Measurements from ENCODE around the gene NR1D2.
"Not testable (repeated sequence)": the region's sequence is repeated elsewhere in the genome, so short reads cannot be mapped to it uniquely, and the experiment has no call there.

Gene NR1D2
- total RNA-seq, result 65.1 to 144 (median 114) reads per million in 4 experiments

GRCh38 chr3:23944861-23945662 is at the start of gene NR1D2:
TSS of gene NR1D2 (plus strand) at chr3:23945286. CDS start at chr3:23945579, 293 bp downstream.
- peak; percentile 60 for DNase-seq

GRCh38 chr3:23900744-23901143 is 44.3 kb upstream of the NR1D2 start:
- DNase-seq, result no peak

- no peak for DNase-seq
Measured at GRCh38 chr3:23904545-23904944, 40.5 kb upstream of the NR1D2 start.

GRCh38 chr3:23909341-23909740 is 35.7 kb upstream of the NR1D2 start:
- no peak for DNase-seq

- DNase-seq, result no peak
Measured at GRCh38 chr3:23911397-23911796, 33.7 kb upstream of the NR1D2 start.

- not testable (repeated sequence) for DNase-seq
Measured at GRCh38 chr3:23912335-23912734, 32.8 kb upstream of the NR1D2 start.

- DNase-seq, result no peak
Measured at GRCh38 chr3:23913182-23913581, 31.9 kb upstream of the NR1D2 start.

- no peak for DNase-seq
Measured at GRCh38 chr3:23913873-23914743, 31.0 kb upstream of the NR1D2 start.

GRCh38 chr3:23915537-23916108 is 29.5 kb upstream of the NR1D2 start:
- no peak for DNase-seq

GRCh38 chr3:23916152-23916885 is 28.8 kb upstream of the NR1D2 start:
- DNase-seq, result no peak

GRCh38 chr3:23916886-23917678 is 28.0 kb upstream of the NR1D2 start, which contains the start of the genes NKIRAS1 and RPL15:
TSS of gene NKIRAS1 (minus strand) at chr3:23916990. CDS start at chr3:23910904, 6,086 bp downstream.
TSS of gene RPL15 (plus strand) at chr3:23917132. CDS start at chr3:23917860, 728 bp downstream.
- DNase-seq, result peak; percentile 95

- DNase-seq, result not testable (repeated sequence)
Measured at GRCh38 chr3:23917679-23918303, 27.3 kb upstream of the NR1D2 start.

GRCh38 chr3:23918331-23918730 is 26.8 kb upstream of the NR1D2 start:
- not testable (repeated sequence) for DNase-seq

GRCh38 chr3:23919628-23920027 is 25.5 kb upstream of the NR1D2 start:
- no peak for DNase-seq

GRCh38 chr3:23920151-23920655 is 24.9 kb upstream of the NR1D2 start:
- DNase-seq, result no peak

- DNase-seq, result no peak
Measured at GRCh38 chr3:23921052-23921511, 24.0 kb upstream of the NR1D2 start.

GRCh38 chr3:23923786-23924185 is 21.3 kb upstream of the NR1D2 start:
- DNase-seq, result no peak

- no peak for DNase-seq
Measured at GRCh38 chr3:23926246-23926645, 18.8 kb upstream of the NR1D2 start.

- no peak for DNase-seq
Measured at GRCh38 chr3:23926736-23927135, 18.4 kb upstream of the NR1D2 start.

GRCh38 chr3:23928524-23928923 is 16.6 kb upstream of the NR1D2 start:
- DNase-seq, result no peak

- no peak for DNase-seq
Measured at GRCh38 chr3:23931597-23931996, 13.5 kb upstream of the NR1D2 start.
